IPS-NIHi7 (cell line): Measurements from ENCODE around the gene INPP5E.

Experiments used
- DNase-seq: peaks from one replicate; pipeline ENCODE4 v3.0.0; 2012; ENCODE audit warnings: mixed read lengths; ENCODE audit errors: extremely low spot score

The INPP5E gene

GRCh38 chr9:136439481-136440408 is at the start of gene INPP5E:
INPP5E (minus strand) TSS chr9:136439845; CDS start chr9:136439419, 426 bp downstream.
- DNase-seq, result peak; percentile 98

GRCh38 chr9:136488247-136489214 is 48.9 kb upstream of the INPP5E start:
- DNase-seq, result peak; percentile 76

- no peak for DNase-seq
These were observed 48.0 kb upstream of the INPP5E start for GRCh38 chr9:136487672-136488071.

- DNase-seq, result no peak
These were observed 47.4 kb upstream of the INPP5E start for GRCh38 chr9:136486823-136487620.

GRCh38 chr9:136486131-136486530 is 46.5 kb upstream of the INPP5E start:
- DNase-seq, result no peak

- DNase-seq, result peak; percentile 73
These were observed 45.7 kb upstream of the INPP5E start for GRCh38 chr9:136485049-136486045.

- no peak for DNase-seq
These were observed 44.8 kb upstream of the INPP5E start for GRCh38 chr9:136484153-136485048.

- DNase-seq, result peak; percentile 91
These were observed 44.0 kb upstream of the INPP5E start for GRCh38 chr9:136483589-136484152.

- peak; percentile 98 for DNase-seq
These were observed 43.3 kb upstream of the INPP5E start, which contains the start of gene SEC16A for GRCh38 chr9:136482793-136483588. SEC16A (minus strand) TSS chr9:136483040; CDS start chr9:136477615, 5,425 bp downstream.

- no peak for DNase-seq
These were observed 42.6 kb upstream of the INPP5E start for GRCh38 chr9:136482046-136482792.

GRCh38 chr9:136481558-136481957 is 41.9 kb upstream of the INPP5E start:
- DNase-seq, result no peak

GRCh38 chr9:136476369-136477150 is 36.9 kb upstream of the INPP5E start:
- DNase-seq, result no peak

- no peak for DNase-seq
These were observed 35.6 kb upstream of the INPP5E start for GRCh38 chr9:136474974-136475865.

GRCh38 chr9:136474021-136474640 is 34.5 kb upstream of the INPP5E start:
- DNase-seq, result no peak

GRCh38 chr9:136473354-136473721 is 33.7 kb upstream of the INPP5E start:
- no peak for DNase-seq
